Measurements from ENCODE around the gene GFPT2.

DNA sequence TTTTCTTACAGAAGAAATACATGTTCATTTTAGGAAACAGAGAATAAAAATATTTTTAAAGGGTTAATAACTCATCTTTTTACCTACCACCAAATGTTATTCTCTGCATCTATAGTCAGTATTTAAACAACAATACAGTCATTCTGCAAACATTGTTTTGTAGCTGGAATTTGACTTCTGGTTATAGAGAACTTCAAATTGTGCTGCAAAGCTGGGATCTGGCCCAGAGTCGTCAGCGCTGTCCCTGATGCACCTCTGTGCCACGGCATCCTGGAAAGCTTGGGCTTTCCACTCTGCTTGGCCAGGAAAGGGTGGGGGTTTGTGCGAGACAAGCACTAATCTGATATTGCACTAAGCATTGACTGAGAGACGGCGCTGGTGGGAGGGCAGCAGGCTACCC lies 5.0 kb upstream of the GFPT2 start:
- TF ChIP-seq, protein P1, sequence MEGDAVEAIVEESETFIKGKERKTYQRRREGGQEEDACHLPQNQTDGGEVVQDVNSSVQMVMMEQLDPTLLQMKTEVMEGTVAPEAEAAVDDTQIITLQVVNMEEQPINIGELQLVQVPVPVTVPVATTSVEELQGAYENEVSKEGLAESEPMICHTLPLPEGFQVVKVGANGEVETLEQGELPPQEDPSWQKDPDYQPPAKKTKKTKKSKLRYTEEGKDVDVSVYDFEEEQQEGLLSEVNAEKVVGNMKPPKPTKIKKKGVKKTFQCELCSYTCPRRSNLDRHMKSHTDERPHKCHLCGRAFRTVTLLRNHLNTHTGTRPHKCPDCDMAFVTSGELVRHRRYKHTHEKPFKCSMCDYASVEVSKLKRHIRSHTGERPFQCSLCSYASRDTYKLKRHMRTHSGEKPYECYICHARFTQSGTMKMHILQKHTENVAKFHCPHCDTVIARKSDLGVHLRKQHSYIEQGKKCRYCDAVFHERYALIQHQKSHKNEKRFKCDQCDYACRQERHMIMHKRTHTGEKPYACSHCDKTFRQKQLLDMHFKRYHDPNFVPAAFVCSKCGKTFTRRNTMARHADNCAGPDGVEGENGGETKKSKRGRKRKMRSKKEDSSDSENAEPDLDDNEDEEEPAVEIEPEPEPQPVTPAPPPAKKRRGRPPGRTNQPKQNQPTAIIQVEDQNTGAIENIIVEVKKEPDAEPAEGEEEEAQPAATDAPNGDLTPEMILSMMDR (IDR thresholded peaks at IDR 0.05), result no peak
- no peak for TF ChIP-seq POLR2A (IDR thresholded peaks at IDR 0.05)
